SK-N-MC (cell line): ENCODE data around the gene ACOXL.

Source experiments
- EZH2 ChIP-seq: fragments of 200-600 bp; sonication (generic); IDR thresholded peaks from one replicate; pipeline ENCODE4 v1.6.1; 2017; ENCODE audit warnings: antibody characterized with exemption
- FOXP2 ChIP-seq: optimal IDR thresholded peaks from 2 replicates; pipeline ENCODE3; 2011; ENCODE audit warnings: mild to moderate bottlenecking, moderate library complexity; ENCODE audit not compliant: insufficient read depth; ENCODE audit errors: extremely low read length, control extremely low read depth
- POLR2AphosphoS5 ChIP-seq: IDR thresholded peaks from 2 replicates; pipeline ENCODE4 v1.6.1; 2012; ENCODE audit warnings: mild to moderate bottlenecking, low read depth, low read length, borderline replicate concordance

DNA sequence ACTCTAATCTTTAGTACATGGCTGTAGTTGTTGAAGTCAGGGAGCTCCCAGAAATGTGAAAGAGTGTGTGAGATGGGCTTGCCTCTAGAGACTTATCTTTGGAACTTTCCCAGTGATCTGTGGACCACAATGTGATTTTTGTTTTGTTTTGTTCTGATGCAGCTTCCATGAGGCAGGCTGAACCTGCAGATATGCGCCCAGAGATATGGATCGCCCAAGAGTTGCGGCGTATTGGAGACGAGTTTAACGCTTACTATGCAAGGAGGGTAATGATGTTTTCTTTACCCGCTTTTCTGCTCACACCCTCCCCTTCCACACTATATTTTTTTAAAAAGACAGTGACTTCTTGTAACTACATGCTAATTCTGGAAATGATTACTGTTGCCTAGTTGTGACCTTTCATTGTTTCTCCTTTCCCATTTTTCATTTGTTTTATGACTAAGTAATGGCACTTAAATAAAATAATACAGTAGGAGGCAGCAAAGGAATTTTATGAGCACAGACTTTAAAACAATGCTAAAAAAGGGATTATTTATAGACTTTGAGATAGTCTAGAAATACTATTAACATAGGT lies 417.6 kb downstream of the ACOXL start:
- no peak for TF ChIP-seq POLR2AphosphoS5
- TF ChIP-seq EZH2 = no peak
- TF ChIP-seq FOXP2 = no peak
